Epithelial cell of esophagus (primary cell): ENCODE data around the gene IREB2.
A peak's percentile ranks its signal among the peaks of the same experiment; 100 is the strongest.

Experiments used
- DNase-seq: peaks from one replicate; pipeline ENCODE4 v3.0.0; 2010; ENCODE audit warnings: low read depth
- H3K4me3 ChIP-seq: 2 replicates; pipeline ENCODE4 v1.5.1; 2011; ENCODE audit warnings: mild to moderate bottlenecking, low read length, control low read depth
- TF ChIP-seq, protein P1 (sequence below): IDR thresholded peaks from 2 replicates; pipeline ENCODE4 v1.5.1; 2011; ENCODE audit warnings: low read depth, mild to moderate bottlenecking, low read length, control low read depth, inconsistent platforms; ENCODE audit not compliant: insufficient read depth; ENCODE audit errors: missing control alignments

The IREB2 gene

GRCh38 chr15:78415284-78415683, 22.7 kb upstream of the IREB2 start:
- H3K4me3 ChIP-seq, result no peak overlapping the region
- TF ChIP-seq, protein P1, sequence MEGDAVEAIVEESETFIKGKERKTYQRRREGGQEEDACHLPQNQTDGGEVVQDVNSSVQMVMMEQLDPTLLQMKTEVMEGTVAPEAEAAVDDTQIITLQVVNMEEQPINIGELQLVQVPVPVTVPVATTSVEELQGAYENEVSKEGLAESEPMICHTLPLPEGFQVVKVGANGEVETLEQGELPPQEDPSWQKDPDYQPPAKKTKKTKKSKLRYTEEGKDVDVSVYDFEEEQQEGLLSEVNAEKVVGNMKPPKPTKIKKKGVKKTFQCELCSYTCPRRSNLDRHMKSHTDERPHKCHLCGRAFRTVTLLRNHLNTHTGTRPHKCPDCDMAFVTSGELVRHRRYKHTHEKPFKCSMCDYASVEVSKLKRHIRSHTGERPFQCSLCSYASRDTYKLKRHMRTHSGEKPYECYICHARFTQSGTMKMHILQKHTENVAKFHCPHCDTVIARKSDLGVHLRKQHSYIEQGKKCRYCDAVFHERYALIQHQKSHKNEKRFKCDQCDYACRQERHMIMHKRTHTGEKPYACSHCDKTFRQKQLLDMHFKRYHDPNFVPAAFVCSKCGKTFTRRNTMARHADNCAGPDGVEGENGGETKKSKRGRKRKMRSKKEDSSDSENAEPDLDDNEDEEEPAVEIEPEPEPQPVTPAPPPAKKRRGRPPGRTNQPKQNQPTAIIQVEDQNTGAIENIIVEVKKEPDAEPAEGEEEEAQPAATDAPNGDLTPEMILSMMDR, result peak; percentile 52
- DNase-seq, result peak; percentile 54

DNA sequence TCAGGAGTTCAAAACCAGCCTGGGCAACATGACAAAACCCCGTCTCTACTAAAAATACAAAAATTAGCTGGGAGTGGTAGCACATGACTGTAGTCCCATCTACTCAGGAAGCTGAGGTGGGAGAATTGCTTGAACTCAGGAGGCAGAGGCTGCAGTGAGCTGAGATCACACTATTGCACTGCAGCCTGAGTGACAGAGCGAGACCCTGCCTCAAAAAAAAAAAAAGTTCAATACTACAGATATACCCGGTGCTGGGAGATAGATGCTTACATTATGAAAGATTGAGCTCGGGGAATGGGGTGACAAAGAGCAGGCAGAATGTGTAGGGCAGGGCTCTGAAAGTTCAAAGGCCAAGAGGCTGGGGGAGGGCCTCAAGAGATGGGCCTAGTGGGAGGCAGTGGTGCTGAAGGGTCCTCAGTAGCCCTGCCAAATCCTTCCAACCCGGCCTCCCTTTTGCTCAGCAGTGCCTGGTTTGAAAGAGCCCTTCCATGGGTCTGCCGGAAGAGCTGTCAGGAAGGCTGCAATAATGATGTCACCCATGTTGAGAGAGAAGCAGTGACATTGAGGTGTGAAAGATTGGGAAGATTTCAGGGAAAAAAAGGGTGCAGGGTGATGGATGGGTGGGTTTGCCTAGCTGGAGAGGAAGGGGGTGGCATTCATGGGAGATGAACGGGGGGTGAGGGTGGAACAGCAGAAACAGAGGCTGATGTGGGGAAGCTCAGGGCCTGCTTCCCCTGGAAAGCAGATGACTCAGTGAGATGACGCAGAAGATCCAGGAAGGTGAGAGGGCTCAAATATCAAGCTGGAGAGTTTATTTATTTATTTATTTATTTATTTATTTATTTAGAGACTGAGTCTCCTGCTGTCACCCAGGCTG, 20.0 kb upstream of the IREB2 start:
- TF ChIP-seq, protein P1, result no peak
- no peak overlapping the region for H3K4me3 ChIP-seq
- peak; percentile 76 for DNase-seq

GRCh38 chr15:78418686-78419085, 19.3 kb upstream of the IREB2 start:
- no peak for DNase-seq
- TF ChIP-seq, protein P1, result no peak
- no peak overlapping the region for H3K4me3 ChIP-seq

- H3K4me3 ChIP-seq, result no peak overlapping the region
- TF ChIP-seq, protein P1, result no peak
- DNase-seq, result no peak
Measured at GRCh38 chr15:78419367-78419766, 18.6 kb upstream of the IREB2 start.

- TF ChIP-seq, protein P1, result no peak
- no peak for DNase-seq
- no peak overlapping the region for H3K4me3 ChIP-seq
Measured at GRCh38 chr15:78420220-78420619, 17.8 kb upstream of the IREB2 start.

- DNase-seq, result no peak
- TF ChIP-seq, protein P1, result no peak
- no peak overlapping the region for H3K4me3 ChIP-seq
Measured at GRCh38 chr15:78420766-78421165, 17.2 kb upstream of the IREB2 start.
